ENCODE results near the gene CDH4.

CDH4 gene

DNA sequence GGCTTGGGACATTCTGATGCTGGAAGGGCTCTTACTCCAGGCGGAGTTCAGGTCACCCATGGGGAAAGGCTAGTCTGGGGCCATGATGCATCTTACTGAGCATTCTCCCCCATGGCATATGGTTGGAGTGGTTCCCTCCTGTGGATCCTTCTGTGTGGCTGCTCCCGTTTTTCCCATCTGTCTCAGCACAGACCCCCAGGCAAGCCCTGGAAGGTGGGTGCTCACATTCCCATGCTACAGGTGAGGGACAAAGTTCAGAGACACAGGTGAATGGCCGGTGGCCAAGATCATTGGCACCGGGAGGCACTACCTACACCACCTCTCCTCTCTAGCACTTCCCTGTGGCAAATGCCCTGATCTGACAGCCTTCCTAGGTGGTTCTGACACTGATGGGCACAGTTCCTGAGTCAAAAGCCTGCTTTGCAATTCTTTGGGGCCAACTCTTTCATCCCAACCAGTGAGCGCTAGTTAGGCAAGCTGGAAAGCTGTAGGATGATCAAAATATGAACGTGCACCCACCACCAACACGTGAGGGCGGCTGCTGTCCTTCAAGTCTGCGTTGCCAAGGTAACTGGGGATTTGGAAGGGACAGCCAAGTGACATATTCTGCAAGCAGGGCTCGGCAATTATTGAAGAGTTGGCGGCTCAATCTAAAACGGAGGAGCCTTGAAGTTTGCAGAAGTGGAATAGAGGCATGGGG, 124.6 kb downstream of the CDH4 start:
- no peak for TF ChIP-seq FOXP2 (optimal IDR thresholded peaks at IDR 0.05; ENCODE audit: borderline replicate concordance, extremely low read depth, extremely low read length, insufficient read depth)
- TF ChIP-seq SIN3A (IDR thresholded peaks at IDR 0.05; ENCODE audit: borderline replicate concordance, insufficient read depth, low read length) = no peak
- TF ChIP-seq TAF1 (IDR thresholded peaks at IDR 0.05; ENCODE audit: borderline replicate concordance, insufficient read depth, low read length) = no peak
- TF ChIP-seq, protein P1, sequence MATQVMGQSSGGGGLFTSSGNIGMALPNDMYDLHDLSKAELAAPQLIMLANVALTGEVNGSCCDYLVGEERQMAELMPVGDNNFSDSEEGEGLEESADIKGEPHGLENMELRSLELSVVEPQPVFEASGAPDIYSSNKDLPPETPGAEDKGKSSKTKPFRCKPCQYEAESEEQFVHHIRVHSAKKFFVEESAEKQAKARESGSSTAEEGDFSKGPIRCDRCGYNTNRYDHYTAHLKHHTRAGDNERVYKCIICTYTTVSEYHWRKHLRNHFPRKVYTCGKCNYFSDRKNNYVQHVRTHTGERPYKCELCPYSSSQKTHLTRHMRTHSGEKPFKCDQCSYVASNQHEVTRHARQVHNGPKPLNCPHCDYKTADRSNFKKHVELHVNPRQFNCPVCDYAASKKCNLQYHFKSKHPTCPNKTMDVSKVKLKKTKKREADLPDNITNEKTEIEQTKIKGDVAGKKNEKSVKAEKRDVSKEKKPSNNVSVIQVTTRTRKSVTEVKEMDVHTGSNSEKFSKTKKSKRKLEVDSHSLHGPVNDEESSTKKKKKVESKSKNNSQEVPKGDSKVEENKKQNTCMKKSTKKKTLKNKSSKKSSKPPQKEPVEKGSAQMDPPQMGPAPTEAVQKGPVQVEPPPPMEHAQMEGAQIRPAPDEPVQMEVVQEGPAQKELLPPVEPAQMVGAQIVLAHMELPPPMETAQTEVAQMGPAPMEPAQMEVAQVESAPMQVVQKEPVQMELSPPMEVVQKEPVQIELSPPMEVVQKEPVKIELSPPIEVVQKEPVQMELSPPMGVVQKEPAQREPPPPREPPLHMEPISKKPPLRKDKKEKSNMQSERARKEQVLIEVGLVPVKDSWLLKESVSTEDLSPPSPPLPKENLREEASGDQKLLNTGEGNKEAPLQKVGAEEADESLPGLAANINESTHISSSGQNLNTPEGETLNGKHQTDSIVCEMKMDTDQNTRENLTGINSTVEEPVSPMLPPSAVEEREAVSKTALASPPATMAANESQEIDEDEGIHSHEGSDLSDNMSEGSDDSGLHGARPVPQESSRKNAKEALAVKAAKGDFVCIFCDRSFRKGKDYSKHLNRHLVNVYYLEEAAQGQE (IDR thresholded peaks at IDR 0.05; ENCODE audit: insufficient read depth in 1 of 2, low read depth in 2 of 2, low read length in 2 of 2) = no peak
- TF ChIP-seq POLR2AphosphoS5 (IDR thresholded peaks at IDR 0.05; ENCODE audit: low read depth, low read length) = peak; percentile 25

DNA sequence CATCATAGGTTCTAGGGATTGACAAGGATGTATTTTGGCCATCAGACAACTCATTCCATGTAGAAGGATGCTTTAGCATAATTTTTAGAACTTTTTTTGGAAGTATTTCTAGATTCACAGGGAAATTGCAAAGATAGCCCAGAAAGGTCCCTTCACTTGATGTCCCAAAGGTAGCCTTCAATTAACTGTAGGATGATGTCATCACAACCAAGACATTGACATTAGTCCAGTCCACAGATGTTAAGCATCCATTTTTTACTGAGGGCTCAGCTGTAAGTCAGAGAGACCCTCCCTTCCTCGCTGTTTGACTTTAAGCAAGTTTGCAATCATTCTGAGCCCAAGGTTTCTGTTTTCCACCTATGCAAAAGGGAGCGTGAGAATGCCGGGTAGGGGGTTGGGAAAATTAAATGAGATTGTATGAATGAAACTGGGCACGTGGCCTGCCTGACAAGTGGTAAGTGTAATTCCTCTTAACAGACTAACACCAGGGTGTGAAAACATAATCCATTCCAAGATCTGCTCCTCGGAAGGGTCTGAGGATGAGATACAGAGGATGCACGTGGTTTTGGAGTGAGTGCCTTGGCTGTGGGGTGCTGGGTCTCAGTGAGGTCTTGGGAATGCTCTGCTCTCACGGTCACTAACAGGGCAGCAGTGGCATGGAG, 126.8 kb downstream of the CDH4 start:
- TF ChIP-seq, protein P1 (IDR thresholded peaks at IDR 0.05; ENCODE audit: insufficient read depth in 1 of 2, low read depth in 2 of 2, low read length in 2 of 2) = no peak
- TF ChIP-seq TAF1 (IDR thresholded peaks at IDR 0.05; ENCODE audit: borderline replicate concordance, insufficient read depth, low read length) (no peak), POLR2AphosphoS5 (IDR thresholded peaks at IDR 0.05; ENCODE audit: low read depth, low read length) (no peak; the same call in 1 of the 2 replicates), SIN3A (IDR thresholded peaks at IDR 0.05; ENCODE audit: borderline replicate concordance, insufficient read depth, low read length) (no peak), FOXP2 (optimal IDR thresholded peaks at IDR 0.05; ENCODE audit: borderline replicate concordance, extremely low read depth, extremely low read length, insufficient read depth) (no peak)

DNA sequence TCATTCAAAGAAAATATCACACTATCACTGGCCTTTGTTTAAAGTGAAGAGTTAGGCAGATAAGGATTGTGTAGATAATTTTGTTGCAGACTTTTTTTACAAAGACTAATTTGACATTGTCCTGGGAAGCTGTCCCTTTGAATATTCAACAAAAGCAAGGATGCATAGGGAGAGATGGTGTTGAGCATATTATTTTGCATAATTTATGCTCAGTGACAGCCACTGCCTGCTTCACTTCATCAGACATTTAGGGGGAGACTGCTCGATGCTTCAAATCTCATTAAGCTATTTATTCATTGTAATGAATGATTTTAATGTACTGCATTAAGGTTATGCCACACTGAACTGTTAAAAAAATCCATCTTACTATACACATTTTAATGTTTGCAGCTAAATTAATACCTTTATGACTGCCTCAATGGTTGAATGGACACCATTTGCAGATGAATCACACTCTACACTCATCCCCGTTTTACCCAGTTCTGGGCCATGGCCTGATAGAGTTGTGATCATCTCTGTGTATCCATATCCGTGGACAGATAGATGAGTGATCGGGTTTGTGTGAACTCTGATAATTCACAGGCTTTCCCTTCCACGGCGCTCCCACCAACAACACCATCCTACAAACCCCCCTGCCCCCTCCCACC, 128.0 kb downstream of the CDH4 start:
- TF ChIP-seq SIN3A (IDR thresholded peaks at IDR 0.05; ENCODE audit: borderline replicate concordance, insufficient read depth, low read length) = no peak
- no peak; the same call in 1 of the 2 replicates for TF ChIP-seq POLR2AphosphoS5 (IDR thresholded peaks at IDR 0.05; ENCODE audit: low read depth, low read length)
- no peak for TF ChIP-seq FOXP2 (optimal IDR thresholded peaks at IDR 0.05; ENCODE audit: borderline replicate concordance, extremely low read depth, extremely low read length, insufficient read depth)
- TF ChIP-seq, protein P1 (IDR thresholded peaks at IDR 0.05; ENCODE audit: insufficient read depth in 1 of 2, low read depth in 2 of 2, low read length in 2 of 2) = no peak
- TF ChIP-seq TAF1 (IDR thresholded peaks at IDR 0.05; ENCODE audit: borderline replicate concordance, insufficient read depth, low read length) = no peak

DNA sequence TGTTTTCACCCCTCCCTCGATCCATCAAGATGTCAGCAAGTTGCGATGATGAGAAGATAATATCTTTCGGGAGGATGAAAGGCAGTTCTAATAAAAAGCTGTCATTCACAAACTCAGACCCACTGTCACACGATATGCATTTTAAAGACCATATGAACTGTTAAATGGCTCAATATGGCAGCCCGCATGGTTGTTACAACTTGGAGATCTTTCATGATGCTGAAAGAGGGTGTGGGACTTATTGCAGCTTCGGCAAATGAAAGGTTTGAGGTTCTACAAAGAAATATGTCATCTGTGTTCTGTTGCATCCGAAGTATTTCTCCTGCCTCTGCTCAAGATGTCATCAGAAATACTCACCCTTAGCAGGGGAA, 128.5 kb downstream of the CDH4 start:
- no peak for TF ChIP-seq POLR2AphosphoS5 (IDR thresholded peaks at IDR 0.05; ENCODE audit: low read depth, low read length)
- TF ChIP-seq SIN3A (IDR thresholded peaks at IDR 0.05; ENCODE audit: borderline replicate concordance, insufficient read depth, low read length) = no peak
- TF ChIP-seq FOXP2 (optimal IDR thresholded peaks at IDR 0.05; ENCODE audit: borderline replicate concordance, extremely low read depth, extremely low read length, insufficient read depth) = no peak
- TF ChIP-seq, protein P1 (IDR thresholded peaks at IDR 0.05; ENCODE audit: insufficient read depth in 1 of 2, low read depth in 2 of 2, low read length in 2 of 2) = no peak
- no peak for TF ChIP-seq TAF1 (IDR thresholded peaks at IDR 0.05; ENCODE audit: borderline replicate concordance, insufficient read depth, low read length)

All from PFSK-1 (cell line).